CMK (cell line): ENCODE data around the gene ADAP1.
"Not testable (repeated sequence)": the region's sequence is repeated elsewhere in the genome, so short reads cannot be mapped to it uniquely, and the experiment has no call there.

Experiments
- DNase-seq: peaks from one replicate; pipeline ENCODE4 v3.0.0-alpha.2; 2010; ENCODE audit warnings: low read depth

Gene ADAP1

DNA sequence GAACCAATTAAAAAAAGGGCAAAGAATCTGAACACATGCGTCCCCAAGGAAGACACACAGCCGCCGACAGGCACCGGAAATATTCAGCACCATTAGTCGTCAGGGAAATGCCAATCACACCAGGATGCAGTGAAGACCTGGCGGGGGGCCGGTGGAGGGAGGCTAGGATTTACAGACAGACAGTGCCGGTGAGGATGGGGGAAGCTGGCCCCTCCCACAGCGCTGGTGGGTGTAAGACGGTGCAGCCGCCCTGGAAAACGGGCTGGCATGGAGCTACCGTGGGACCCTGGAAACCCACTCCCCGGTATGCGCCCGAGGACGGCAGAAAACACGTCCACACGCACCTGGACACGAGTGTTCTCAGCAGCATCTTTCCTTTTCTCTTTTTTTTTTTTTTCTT is 4.8 kb upstream of the ADAP1 start:
- no peak for DNase-seq

DNA sequence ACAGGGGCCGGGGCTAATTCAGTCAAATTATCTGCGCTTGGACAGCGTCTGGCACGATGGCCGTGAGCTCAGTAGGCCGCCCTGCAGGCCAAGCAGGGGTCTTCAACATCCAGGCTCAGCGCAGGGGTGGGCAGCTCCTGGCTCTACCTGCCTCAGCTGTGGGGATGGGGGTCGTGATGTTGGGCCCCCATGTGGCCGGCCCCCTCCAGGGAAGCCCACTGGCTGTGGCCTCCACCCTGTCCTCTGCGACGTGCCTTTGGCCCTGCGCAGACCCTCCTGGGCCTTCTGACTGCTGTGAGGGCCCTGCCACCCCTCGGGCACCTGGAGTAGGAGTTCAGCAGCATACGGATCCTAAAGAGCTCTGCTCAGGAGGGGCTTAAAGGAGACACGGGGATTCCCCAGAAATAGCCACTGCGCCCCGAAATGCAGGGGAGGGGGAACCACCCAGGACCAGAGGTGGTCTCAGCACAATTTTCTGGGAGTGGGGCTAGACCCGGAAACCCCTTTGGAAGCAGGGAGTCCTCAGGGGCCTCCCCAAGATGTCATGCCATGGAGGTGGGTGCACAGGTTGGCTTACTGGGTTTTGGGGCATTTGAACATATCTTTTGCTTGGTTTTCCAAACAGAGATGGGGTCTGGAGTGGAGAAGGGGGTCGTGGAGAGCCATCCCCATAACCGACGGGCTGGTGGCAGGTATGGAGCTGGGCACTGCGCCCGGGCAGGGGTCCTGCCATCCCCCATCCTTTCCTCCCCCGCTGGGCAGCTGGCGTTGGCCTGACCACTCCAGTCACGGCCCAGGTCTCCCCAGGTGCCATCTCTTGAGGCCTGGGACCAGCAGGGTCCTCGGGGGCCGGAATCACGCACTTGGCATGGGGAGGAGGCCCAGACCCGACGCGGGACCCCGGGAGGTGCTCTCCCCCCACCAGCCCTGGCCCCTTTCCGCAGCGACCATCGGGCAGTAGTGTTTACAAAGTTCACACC is 4.0 kb upstream of the ADAP1 start:
- no peak for DNase-seq

DNA sequence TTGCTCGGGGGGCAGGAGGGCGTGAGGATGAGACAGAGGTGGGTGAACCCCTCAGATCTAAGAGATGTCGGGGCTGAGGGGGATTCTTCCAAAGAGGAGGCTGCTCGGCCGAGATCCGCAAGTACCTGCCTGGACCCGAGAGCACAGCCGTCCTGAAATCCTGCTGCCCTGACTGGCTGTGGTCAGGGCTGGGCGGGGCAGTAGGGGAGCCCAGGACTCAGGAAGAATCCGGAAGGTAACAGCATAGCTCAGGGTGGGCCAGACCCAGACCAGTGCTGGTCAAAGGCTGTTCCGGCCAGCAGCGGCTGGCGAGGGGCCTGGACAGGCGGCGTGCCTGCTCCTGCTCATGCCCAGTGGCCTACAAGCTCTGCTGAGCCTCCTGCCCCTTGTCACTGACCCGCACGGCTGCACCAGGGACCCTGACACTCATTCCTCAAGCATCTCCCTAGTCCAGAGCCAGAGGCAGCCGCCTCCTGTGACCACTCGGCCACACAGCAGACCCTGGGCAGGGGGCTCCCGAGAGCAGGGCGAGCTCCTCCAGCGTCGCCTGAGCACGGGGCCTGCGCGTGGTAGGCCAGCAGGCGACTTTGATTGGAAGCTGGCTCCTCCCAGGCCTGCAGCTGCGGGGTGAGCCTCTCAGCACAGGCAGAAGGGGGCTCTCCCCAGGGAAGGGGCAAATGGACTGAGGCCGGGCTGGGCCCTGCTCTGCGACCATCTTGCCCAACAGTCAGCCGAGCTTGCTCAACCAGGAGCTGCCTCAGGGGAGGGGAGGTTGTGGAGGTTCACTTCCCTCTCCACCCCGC is 3.1 kb upstream of the ADAP1 start:
- DNase-seq = no peak

DNA sequence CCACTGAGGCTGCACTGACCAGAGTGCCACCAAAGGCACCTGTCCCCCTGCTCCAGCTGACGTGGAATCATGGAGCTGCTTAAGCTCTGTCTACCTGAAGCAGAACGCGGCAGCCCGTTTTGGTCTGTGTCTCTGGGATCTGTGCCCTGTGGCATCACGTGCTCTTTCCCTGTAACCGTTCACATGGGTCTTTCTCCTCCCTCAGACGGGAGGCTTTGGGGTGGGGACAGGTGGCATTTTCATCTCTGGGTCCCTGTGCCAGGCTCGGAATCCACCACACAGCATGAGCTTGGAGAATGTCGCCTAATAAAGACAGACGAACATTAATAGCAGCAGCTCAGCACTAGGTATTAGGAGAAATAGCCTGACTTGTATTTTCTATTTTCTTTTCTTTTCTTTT is 1.6 kb upstream of the ADAP1 start:
- DNase-seq = no peak

DNA sequence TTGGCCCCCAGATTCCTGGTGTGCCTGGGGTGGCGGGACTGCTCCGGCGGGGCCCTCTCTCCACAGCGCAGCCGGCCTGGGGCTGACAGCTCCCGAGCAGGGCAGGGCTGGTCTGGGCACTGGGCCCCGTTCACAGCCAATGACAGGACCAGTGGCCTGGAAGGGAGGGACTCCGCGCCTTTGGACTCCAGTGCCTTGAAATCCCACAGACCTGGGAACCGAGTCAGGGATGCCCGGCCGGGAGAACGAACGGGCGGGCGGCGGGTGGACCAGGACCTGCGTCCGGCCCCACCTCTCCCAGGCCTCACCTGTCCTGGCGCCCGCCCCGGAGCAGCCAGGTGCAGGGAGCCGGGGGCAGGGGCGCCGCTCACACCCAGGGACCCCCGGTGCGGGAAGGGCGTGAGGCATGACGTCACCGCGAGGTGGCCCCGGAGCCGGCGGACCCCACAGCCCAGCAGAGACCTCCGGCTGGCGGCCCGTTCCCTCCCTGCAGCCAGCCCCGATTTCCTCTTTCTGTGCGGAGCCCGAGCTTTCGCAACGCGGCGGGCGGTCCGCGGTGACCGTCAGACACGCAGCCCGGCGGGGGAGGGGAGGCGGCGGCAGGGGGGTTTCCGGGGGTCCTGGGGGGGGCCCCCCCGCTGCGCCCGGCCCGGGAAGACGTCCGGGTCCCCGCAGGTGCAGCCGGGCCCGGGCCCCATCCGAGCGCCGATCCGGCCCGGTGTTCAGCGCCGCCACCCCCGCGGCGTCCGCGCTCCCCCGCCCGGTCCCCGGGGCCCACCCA is 743 bp downstream of the ADAP1 start:
- DNase-seq = no peak

DNA sequence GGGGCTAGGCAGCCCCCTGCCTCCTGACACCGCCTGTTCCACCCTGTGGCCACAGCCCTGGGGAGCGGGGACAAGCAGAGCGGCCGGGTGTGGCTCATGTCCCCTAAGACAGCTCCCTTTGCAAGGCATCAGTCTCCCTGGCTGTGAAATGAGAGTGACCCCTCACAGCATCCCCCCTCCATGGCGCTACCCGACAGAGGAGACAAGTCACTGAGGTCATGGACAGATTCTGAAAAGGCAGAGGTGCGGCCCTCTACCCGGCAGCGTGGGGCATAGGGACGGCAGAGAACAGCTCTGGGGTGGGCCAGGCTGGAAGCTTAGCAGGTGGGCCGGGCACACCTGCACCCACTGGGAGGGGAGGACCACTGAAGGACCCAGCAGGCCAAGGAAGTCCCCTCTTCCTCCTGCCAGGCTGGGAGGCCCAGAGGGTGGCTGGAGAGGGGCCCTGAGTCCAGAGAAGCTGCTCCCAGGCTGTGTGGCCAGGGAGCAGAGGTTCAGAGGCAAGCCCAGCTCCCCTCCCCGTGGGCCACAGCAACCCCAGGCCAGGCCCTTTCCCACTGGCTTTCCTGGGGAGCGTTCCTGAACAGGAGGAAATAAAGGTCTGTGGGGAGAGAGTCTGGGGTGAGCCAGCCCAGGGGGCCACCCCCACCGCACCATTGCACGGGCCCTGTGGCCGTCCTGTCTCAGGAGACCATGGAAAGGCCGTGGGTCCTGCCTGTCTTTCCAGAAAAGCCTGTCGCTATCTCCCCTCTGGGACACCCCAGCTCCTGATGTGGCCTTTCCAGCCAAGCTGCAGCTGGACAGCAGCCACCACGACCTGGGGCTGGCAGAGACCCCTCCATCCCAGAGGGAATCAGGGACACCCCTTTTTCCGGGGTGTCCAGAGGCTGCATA is 1.7 kb downstream of the ADAP1 start:
- DNase-seq = no peak

DNA sequence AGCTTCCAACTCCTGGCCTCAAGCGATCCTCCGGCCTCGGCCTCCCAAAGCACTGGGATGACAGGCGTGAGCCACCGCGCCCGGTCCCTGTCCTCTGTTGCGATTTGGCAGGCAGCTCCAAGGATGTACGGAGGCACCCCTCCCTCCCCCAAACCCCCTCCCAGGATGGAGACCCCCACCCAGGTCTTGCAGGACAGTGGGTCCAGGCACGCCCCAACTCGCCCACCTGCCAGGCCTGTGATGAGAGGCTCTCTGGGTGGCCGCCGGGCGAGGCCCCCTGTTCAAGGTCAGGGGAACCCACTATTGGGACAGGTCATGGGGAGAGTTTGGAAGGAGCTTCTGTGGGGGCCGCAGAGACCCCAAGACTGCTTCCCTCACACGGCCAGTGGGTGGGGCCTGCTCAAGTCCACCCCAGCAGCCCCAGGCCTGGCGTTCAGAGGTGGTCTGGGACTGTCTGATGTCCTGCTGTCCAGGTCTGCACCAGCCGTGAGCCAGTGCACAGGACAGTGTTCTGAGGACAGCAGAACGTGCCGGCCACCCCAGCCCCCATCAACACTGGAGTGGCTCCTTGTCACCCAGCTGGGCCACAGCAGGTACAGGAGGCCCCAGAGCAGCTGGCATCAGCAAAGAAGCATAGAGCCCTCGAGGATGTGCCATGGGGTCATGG is 2.5 kb downstream of the ADAP1 start:
- DNase-seq = no peak

DNA sequence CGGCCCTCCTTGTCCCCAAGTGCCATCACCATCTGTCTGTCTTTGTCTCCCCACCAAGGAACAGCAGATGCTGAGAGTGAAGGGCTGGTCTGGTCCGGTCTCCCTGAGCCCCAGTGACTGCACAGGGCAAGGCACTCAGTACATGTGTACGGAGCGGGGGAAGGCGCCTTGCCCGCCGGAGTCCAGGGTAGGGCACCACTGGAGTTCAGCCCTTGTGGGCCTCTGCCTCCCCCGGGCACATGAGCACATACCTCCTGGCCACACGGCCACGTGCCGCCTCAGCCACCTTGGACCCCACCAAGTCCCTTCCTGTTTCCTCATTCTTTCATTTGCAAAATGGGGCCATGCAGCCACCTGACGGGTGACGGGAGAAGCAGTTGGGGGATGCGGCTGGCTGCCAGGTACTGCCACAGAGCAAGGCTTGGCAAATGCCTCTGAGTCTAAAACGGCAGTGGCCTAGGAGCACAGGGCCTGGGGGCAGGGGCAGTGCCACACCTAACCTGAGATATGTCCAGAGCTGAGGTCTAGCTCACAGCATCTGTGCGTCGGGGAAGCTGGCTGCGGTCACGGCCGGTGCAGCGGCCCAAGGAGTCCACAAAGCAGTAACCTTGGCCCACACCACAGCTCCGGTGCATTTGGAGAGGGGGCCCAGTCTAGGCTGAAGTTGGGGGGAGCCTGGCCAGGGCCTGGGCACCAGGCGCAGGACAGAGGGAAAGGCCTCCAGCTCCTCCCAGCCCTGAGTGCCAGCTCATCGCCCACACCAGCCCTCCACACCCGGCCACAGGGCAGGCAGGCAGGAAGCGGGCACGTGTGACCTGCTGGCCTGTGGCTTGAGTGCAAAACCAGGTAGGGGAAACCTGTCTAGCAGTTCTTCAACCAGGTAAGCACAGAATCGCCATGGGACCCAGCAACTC is 5.2 kb downstream of the ADAP1 start:
- DNase-seq = no peak

DNA sequence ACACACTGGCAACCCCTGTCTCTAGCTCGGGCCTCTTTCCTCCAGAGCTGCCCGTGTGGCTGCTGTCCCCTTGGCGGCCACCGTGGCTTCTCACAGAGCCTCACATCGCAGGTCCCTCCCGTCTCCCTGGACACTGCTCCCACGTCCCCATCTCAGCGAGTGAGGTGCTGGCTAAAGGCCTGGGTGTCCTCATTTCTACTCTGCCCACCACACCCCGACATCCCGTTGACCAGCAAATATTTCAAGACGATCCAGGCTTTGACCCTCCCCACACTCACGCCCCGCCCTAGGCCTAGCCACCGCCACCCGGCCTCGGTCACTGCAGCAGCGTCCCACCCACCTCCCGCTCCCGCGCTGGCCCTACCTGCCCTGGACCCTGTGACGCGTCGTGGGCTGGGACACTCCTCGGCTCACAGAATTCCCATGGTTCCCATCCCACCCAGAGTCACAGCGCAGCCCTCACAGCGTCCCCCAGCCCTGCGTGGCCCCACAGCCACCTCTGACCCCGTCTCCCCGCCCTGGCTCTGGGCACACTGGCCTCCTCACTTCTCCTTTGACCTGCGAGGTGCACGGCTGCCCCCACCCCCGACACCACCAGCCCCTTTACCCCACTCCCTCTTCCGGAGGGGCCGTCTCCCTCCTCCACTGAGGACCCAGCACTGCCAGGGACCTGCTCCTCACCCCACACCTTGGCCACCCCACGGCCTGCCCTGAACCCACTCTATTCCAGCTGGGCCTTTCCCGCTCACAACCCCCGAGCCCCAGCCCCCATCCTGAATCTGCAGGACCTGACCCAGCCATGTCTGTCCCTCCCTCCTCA is 6.9 kb downstream of the ADAP1 start:
- DNase-seq = no peak

DNA sequence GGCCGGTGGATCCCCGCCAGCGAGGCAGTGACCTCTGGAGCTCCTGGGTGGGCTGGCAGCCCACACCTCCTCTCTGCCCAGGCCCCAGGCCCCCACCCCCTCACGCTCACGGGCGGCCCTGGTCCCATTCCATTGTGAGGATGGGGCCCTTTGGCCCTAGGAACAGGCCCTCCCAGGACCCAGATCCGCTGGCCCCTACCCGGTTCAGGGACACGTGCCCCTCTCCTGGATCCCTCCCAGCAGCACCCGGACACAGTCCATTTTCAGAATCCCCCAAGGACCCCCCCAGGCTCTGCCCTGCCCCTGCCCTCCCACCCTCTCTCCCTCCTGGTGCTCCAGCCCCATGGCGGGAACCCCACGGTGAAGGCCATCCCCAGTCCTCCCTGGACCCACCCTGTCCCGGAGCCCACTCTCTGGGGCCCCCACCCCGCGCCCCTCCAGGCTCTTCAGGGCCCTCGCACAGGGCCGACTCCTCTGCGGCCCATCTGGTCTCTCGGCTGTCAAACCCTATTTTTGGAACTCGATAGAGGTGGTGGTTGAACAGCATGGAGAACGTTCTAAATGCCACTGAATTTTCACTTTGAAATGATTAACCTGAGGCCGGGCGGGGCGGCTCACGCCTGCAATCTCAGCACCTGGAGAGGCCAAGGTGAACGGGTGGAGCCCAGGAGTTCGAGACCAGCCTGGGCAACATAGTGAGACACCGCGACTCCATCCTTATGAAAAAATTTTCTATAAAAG is 8.1 kb downstream of the ADAP1 start:
- DNase-seq = no peak

DNA sequence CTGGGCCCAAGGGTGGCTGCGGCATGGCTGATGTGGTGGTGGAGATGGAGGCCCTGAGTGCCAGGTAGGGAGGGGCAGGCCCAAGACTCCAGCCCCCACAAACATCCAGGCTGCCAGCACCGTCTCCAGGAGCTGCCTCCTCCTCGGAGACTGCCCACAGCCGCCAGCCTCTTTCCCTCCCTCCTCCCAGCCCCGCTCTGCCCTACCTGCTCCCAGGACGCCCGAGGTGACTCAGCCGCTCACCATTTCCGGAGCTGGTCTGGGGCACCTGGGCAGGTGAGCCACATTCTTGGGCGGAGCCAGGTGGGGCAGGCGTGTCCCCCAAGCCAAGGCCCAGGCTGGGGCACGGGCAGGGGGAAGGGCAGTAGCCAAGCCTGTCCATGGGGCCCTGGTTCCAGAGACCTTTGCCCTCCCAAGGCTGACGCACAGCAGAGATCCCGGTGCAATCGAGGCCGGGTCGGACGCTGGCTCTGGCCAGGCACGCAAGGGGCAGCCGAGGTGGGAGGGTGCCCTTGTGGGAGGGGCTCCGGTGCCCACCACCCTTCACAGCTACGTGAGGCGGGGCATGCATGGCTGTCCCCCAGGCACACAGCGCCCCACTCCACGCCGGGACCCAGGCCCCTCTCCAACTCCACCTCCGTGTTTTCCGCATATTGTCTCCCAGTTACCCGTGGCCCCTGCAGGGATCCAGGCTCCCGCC is 8.8 kb downstream of the ADAP1 start:
- no peak for DNase-seq

DNA sequence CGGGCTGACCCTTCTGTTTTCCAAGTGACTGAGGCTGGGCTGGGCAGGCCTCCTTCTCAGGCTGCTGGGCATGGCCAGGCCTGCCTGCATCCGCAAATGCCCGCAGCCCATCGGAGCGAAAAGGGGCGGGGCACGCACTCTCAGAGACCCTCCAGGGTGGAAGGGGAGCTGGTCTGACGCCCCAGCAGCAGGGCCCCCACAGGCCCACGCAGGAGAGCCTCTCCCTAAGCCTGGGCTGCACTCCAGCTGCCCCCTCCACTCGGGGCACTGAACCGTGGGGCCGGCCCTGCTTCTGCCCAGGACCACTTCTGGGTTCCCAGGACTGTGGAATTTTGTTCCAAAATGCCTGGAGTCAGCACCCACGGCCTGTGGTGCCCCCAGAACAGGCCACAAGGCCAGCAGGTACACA is 9.3 kb downstream of the ADAP1 start:
- no peak for DNase-seq

DNA sequence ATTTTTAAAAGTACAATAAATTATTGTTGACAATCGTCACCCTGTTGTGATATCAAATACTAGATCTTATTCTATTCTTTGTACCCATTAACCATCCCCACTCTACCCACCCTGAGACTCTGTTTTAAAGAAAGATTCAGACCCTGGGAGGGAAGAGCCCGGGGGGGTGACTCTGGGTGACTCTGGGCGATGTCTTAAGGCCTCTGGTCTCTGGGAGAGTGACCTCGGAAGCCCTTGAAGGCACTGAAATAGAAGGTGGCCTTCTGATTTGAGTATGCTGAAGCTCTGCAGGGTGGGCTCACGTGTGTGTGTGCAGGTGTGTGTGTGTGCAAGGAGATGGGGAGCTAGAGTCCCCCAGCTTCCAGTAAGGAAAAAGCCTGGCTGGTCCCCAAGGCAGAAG is 9.7 kb downstream of the ADAP1 start:
- no peak for DNase-seq

DNA sequence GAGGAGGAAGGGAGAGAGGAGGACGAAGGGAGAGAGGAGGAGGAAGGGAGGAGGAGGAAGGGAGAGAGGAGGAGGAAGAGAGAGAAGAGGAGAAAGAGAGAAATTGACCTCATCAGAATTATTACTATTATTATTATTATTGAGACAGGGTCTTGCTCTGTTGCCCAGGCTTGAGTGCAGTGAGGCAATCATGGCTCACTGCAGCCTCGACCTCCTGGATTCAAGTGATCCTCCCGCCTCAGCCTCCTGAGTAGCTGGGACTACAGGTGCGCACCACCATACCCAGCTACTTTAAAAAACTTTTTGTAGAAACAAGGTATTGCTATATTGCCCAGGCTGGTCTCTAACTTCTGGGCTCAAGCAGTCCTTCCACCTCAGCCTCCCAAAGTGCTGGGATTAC is 10.7 kb downstream of the ADAP1 start:
- not testable (repeated sequence) for DNase-seq

DNA sequence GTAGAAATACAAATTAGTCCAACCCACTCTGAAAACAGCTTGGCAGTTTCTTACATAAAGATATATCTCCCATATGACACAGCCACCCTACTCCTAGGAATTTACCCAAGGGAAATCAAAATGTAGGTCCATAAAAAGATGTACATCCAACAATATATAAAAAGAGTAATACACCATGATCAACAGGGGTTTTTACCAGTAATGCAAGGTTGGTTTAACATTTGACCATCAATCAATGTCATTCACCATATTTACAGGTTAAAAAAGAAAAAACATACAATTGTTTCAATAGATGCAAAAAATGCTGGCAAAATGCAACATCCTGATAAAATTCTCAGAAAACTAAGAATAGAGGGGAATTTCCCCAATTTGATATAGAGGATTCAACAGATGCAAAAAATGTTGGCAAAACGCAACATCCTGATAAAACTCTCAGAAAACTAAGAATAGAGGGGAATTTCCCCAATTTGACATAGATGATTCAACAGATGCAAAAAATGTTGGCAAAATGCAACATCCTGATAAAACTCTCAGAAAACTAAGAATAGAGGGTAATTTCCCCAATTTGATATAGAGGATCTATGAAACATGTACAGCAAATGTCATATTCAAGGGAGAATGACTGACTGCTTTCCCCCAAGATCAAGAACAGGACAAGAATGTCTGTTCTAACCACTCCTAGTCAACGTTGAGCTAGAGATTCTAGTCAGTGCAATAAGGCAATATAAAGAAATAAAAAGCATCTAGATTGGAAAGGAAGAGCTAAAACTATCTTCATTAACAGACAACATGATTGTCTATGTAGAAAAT is 13.7 kb downstream of the ADAP1 start:
- DNase-seq = no peak

DNA sequence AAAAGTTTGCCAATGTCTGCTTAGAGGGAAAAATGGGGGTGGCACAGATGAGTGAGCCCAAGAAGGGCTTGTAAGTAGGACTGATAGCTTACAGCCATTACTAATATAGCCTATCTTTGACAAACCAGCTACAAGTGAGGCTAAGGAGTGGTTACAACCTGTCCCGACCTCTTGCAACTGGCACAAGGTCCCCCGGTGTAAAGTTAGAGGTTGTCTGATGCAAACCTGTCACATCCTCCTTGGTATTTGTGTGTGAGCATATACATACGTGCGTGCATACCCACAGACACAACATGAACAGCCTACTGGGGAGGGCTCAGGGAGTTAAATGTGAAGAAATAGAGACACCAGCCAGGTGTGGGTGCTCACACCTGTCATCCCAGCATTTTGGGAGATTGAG is 14.6 kb downstream of the ADAP1 start:
- no peak for DNase-seq
